Measurements from ENCODE around the gene NAALADL2.

The NAALADL2 gene

DNA sequence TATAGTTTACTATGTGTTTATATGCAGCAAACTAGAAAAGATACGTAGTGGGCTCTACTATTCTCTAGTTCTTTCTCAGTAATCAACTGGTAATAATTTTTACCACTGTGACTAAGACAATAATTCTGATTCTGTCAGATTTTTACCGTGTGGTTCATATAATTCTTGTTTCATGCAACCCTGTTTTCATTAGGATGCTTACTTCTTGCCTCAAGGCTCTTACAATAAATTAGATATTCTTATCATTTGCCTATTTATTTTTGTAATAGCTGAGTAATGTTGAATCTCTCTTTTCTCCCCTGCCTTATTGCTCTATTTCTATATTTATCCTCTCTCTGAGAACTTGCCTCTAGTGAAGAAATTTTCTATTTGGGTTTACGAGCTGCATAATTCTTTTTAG lies 524.7 kb downstream of the NAALADL2 start:
- 0 out of 2 replicates have a peak, but pooled peaks cover 3% of the 10 kb centered on the region for H3K9me2 ChIP-seq (ENCODE audit: low read depth, low read length)
- H3K4me2 ChIP-seq (ENCODE audit: low read length): no peak overlapping the region

DNA sequence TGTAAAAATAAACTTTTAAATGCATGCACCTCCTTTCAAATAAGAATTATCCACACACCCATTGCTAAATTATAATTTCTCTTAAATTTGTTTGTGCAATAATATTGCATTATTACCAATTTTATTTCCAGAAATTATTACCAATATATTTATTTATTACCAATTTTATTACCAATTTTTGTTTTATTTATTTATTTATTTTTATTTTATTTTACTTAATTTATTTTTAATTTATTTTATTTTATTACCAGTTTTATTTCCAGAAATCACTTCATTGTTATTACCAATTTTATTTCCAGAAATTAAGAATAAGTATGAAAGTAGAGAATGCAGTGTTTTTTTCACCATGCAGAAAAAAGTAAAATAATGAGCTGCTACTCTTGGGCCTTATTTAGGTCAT lies 525.4 kb downstream of the NAALADL2 start:
- Histone ChIP-seq H3K9me2 (ENCODE audit: low read depth, low read length) (0 out of 2 replicates have a peak, but pooled peaks cover 3% of the 10 kb centered on the region), H4K20me1 (ENCODE audit: insufficient read depth, low read length) (no peaks in the 10 kb centered on the region), H3K27ac (ENCODE audit: low read depth, low read length, poor library complexity, severe bottlenecking) (no peak overlapping the region), H3K9ac (ENCODE audit: low read length) (no peak overlapping the region), H3K4me3 (ENCODE audit: low read depth, low read length, poor library complexity, severe bottlenecking) (no peak overlapping the region), H3K79me2 (ENCODE audit: insufficient read depth, low read length) (no peaks in the 10 kb centered on the region), H3K4me1 (ENCODE audit: insufficient read depth, low read length, severe bottlenecking) (no peaks in the 10 kb centered on the region), H2AFZ (ENCODE audit: low read length) (no peak overlapping the region), H3K36me3 (ENCODE audit: insufficient read depth, low read length) (no peaks in the 10 kb centered on the region), H3K9me3 (ENCODE audit: low read length) (no peaks in the 10 kb centered on the region), H3K27me3 (ENCODE audit: insufficient read depth, low read length) (no peaks in the 10 kb centered on the region), H3K4me2 (ENCODE audit: low read length) (no peak overlapping the region), H3F3A (ENCODE audit: insufficient read depth, low read length) (no peaks in the 10 kb centered on the region)
- TF ChIP-seq, protein P1, sequence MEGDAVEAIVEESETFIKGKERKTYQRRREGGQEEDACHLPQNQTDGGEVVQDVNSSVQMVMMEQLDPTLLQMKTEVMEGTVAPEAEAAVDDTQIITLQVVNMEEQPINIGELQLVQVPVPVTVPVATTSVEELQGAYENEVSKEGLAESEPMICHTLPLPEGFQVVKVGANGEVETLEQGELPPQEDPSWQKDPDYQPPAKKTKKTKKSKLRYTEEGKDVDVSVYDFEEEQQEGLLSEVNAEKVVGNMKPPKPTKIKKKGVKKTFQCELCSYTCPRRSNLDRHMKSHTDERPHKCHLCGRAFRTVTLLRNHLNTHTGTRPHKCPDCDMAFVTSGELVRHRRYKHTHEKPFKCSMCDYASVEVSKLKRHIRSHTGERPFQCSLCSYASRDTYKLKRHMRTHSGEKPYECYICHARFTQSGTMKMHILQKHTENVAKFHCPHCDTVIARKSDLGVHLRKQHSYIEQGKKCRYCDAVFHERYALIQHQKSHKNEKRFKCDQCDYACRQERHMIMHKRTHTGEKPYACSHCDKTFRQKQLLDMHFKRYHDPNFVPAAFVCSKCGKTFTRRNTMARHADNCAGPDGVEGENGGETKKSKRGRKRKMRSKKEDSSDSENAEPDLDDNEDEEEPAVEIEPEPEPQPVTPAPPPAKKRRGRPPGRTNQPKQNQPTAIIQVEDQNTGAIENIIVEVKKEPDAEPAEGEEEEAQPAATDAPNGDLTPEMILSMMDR (IDR thresholded peaks at IDR 0.05; ENCODE audit: low read length): no peak
- TF ChIP-seq EZH2 (IDR thresholded peaks at IDR 0.05; ENCODE audit: borderline replicate concordance, low read length): no peak

More for the DNA sequence above, 524.7 kb downstream of the NAALADL2 start:
- H3K79me2 ChIP-seq (ENCODE audit: insufficient read depth, low read length): no peaks in the 10 kb centered on the region
- no peak for TF ChIP-seq EZH2 (IDR thresholded peaks at IDR 0.05; ENCODE audit: borderline replicate concordance, low read length)
- TF ChIP-seq, protein P1 (IDR thresholded peaks at IDR 0.05; ENCODE audit: low read length): no peak
- no peak overlapping the region for H2AFZ ChIP-seq (ENCODE audit: low read length)
- no peaks in the 10 kb centered on the region for H4K20me1 ChIP-seq (ENCODE audit: insufficient read depth, low read length)
- no peaks in the 10 kb centered on the region for H3K9me3 ChIP-seq (ENCODE audit: low read length)
- H3K9ac ChIP-seq (ENCODE audit: low read length): no peak overlapping the region
- no peaks in the 10 kb centered on the region for H3K36me3 ChIP-seq (ENCODE audit: insufficient read depth, low read length)
- no peaks in the 10 kb centered on the region for H3K27me3 ChIP-seq (ENCODE audit: insufficient read depth, low read length)
- H3K27ac ChIP-seq (ENCODE audit: low read depth, low read length, poor library complexity, severe bottlenecking): no peak overlapping the region
- H3F3A ChIP-seq (ENCODE audit: insufficient read depth, low read length): no peaks in the 10 kb centered on the region
- H3K4me3 ChIP-seq (ENCODE audit: low read depth, low read length, poor library complexity, severe bottlenecking): no peak overlapping the region
- H3K4me1 ChIP-seq (ENCODE audit: insufficient read depth, low read length, severe bottlenecking): peaks cover 4% of the 10 kb centered on the region

DNA sequence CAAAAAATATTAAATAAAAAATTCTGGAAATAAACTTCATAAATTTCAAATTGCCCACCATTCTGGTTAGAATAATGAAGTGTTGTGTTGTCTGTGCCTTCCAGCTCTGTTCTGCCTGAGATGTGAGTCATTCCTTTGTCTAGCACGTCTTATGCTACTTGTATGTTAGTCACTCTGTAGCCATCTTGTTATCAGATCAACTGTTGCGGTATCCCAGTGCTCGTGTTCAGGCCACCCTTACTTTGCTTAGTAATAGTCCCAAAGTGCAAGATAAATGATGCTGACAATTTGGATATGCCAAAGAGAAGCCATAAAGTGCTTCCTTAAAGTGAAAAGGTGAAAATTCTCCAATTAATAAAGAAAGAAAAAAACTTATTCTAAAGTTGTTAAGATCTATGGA lies 527.5 kb downstream of the NAALADL2 start:
- no peaks in the 10 kb centered on the region for H3F3A ChIP-seq (ENCODE audit: insufficient read depth, low read length)
- no peaks in the 10 kb centered on the region for H4K20me1 ChIP-seq (ENCODE audit: insufficient read depth, low read length)
- H3K27me3 ChIP-seq (ENCODE audit: insufficient read depth, low read length): no peaks in the 10 kb centered on the region
- H3K4me2 ChIP-seq (ENCODE audit: low read length): no peak overlapping the region
- no peak for TF ChIP-seq EZH2 (IDR thresholded peaks at IDR 0.05; ENCODE audit: borderline replicate concordance, low read length)
- TF ChIP-seq, protein P1 (IDR thresholded peaks at IDR 0.05; ENCODE audit: low read length): no peak
- no peak overlapping the region for H2AFZ ChIP-seq (ENCODE audit: low read length)
- H3K9me2 ChIP-seq (ENCODE audit: low read depth, low read length): 0 out of 2 replicates have a peak, but pooled peaks cover 3% of the 10 kb centered on the region
- H3K36me3 ChIP-seq (ENCODE audit: insufficient read depth, low read length): no peaks in the 10 kb centered on the region
- no peaks in the 10 kb centered on the region for H3K4me1 ChIP-seq (ENCODE audit: insufficient read depth, low read length, severe bottlenecking)
- no peak overlapping the region for H3K9ac ChIP-seq (ENCODE audit: low read length)
- no peak overlapping the region for H3K27ac ChIP-seq (ENCODE audit: low read depth, low read length, poor library complexity, severe bottlenecking)
- H3K4me3 ChIP-seq (ENCODE audit: low read depth, low read length, poor library complexity, severe bottlenecking): no peak overlapping the region
- no peaks in the 10 kb centered on the region for H3K79me2 ChIP-seq (ENCODE audit: insufficient read depth, low read length)
- no peaks in the 10 kb centered on the region for H3K9me3 ChIP-seq (ENCODE audit: low read length)

Data from OCI-LY1 (cell line).